SK-N-MC (cell line): ENCODE data around the gene TANC1.

ENCODE experiments used
- DNase-seq: peaks from one replicate; pipeline ENCODE4 v3.0.0-alpha.2; 2011; ENCODE audit warnings: low read depth, low spot score
- H3K27ac ChIP-seq: fragments of 200-600 bp; sonication (generic); 2 replicates; pipeline ENCODE4 v1.5.1; 2016; ENCODE audit warnings: mixed run types
- H3K36me3 ChIP-seq: fragments of 200-600 bp; sonication (generic); 2 replicates; pipeline ENCODE4 v1.6.1; 2017; ENCODE audit warnings: antibody characterized with exemption, low read length, mixed read lengths; ENCODE audit not compliant: insufficient read depth
- H3K4me3 ChIP-seq: fragments of 200-600 bp; sonication (generic); 2 replicates; pipeline ENCODE4 v1.5.1; 2016
- H3K9ac ChIP-seq: fragments of 200-600 bp; sonication (generic); 2 replicates; pipeline ENCODE4 v1.8.0; 2017; ENCODE audit warnings: mixed run types, mixed read lengths; ENCODE audit not compliant: insufficient read length
- H3K9me3 ChIP-seq: fragments of 200-600 bp; sonication (generic); 2 replicates; pipeline ENCODE4 v1.6.1; 2017; ENCODE audit warnings: low read depth, mild to moderate bottlenecking, antibody characterized with exemption, low read length, moderate library complexity, mixed read lengths
- EZH2 ChIP-seq: fragments of 200-600 bp; sonication (generic); IDR thresholded peaks from one replicate; pipeline ENCODE4 v1.6.1; 2017; ENCODE audit warnings: antibody characterized with exemption
- FOXP2 ChIP-seq: optimal IDR thresholded peaks from 2 replicates; pipeline ENCODE3; 2011; ENCODE audit warnings: mild to moderate bottlenecking, moderate library complexity; ENCODE audit not compliant: insufficient read depth; ENCODE audit errors: extremely low read length, control extremely low read depth
- POLR2AphosphoS5 ChIP-seq: IDR thresholded peaks from 2 replicates; pipeline ENCODE4 v1.6.1; 2012; ENCODE audit warnings: mild to moderate bottlenecking, low read depth, low read length, borderline replicate concordance

The TANC1 gene

GRCh38 chr2:159200498-159200897, 232.1 kb downstream of the TANC1 start:
- no peak for DNase-seq
- no peak overlapping the region for H3K9ac ChIP-seq
- no peaks in the 10 kb centered on the region for H3K9me3 ChIP-seq
- no peak overlapping the region for H3K27ac ChIP-seq
- no peak overlapping the region for H3K4me3 ChIP-seq
- TF ChIP-seq FOXP2 (no peak), POLR2AphosphoS5 (no peak), EZH2 (no peak)
- H3K36me3 ChIP-seq: no peaks in the 10 kb centered on the region; the same call in 1 of the 2 replicates

GRCh38 chr2:159201360-159202063, 233.1 kb downstream of the TANC1 start:
- TF ChIP-seq POLR2AphosphoS5: no peak
- no peak for TF ChIP-seq FOXP2
- TF ChIP-seq EZH2: no peak
- Histone ChIP-seq H3K4me3 (no peak overlapping the region), H3K9ac (no peak overlapping the region), H3K36me3 (no peaks in the 10 kb centered on the region; the same call in 1 of the 2 replicates), H3K27ac (no peak overlapping the region), H3K9me3 (no peaks in the 10 kb centered on the region)
- no peak for DNase-seq

- Histone ChIP-seq H3K27ac (no peak overlapping the region), H3K9ac (no peak overlapping the region), H3K36me3 (no peaks in the 10 kb centered on the region), H3K9me3 (no peaks in the 10 kb centered on the region), H3K4me3 (no peak overlapping the region)
- DNase-seq: no peak
- TF ChIP-seq POLR2AphosphoS5 (no peak), FOXP2 (no peak)
Measured at GRCh38 chr2:159202568-159203071, 234.2 kb downstream of the TANC1 start.

GRCh38 chr2:159204381-159205144, 236.1 kb downstream of the TANC1 start:
- no peak for TF ChIP-seq FOXP2
- TF ChIP-seq EZH2: no peak
- no peak for TF ChIP-seq POLR2AphosphoS5
- no peak overlapping the region for H3K9ac ChIP-seq
- H3K27ac ChIP-seq: no peak overlapping the region
- H3K9me3 ChIP-seq: no peaks in the 10 kb centered on the region
- H3K4me3 ChIP-seq: no peak overlapping the region
- H3K36me3 ChIP-seq: no peaks in the 10 kb centered on the region
- no peak for DNase-seq

- H3K27ac ChIP-seq: no peak overlapping the region
- H3K9ac ChIP-seq: no peak overlapping the region
- DNase-seq: no peak
- H3K36me3 ChIP-seq: no peaks in the 10 kb centered on the region
- no peaks in the 10 kb centered on the region for H3K9me3 ChIP-seq
- H3K4me3 ChIP-seq: no peak overlapping the region
- TF ChIP-seq FOXP2 (no peak), POLR2AphosphoS5 (no peak), EZH2 (no peak)
Measured at GRCh38 chr2:159206736-159207380, 238.4 kb downstream of the TANC1 start.

GRCh38 chr2:159208438-159208837, 240.0 kb downstream of the TANC1 start:
- no peak overlapping the region for H3K9ac ChIP-seq
- TF ChIP-seq EZH2 (no peak), POLR2AphosphoS5 (no peak), FOXP2 (no peak)
- DNase-seq: no peak
- H3K4me3 ChIP-seq: no peak overlapping the region
- no peaks in the 10 kb centered on the region for H3K36me3 ChIP-seq
- H3K9me3 ChIP-seq: no peaks in the 10 kb centered on the region
- H3K27ac ChIP-seq: no peak overlapping the region

GRCh38 chr2:159209341-159210306, 241.2 kb downstream of the TANC1 start:
- no peak for DNase-seq
- no peak overlapping the region for H3K27ac ChIP-seq
- TF ChIP-seq POLR2AphosphoS5 (no peak), EZH2 (no peak), FOXP2 (no peak)
- no peak overlapping the region for H3K9ac ChIP-seq
- H3K36me3 ChIP-seq: no peaks in the 10 kb centered on the region
- H3K4me3 ChIP-seq: no peak overlapping the region
- no peaks in the 10 kb centered on the region for H3K9me3 ChIP-seq
